Left renal pelvis (tissue), 4 donors: ENCODE measurements around the gene PTPN11. TPM values are rescaled to one million over a fixed set of nuclear protein-coding genes. Genes with fewer than 3 reads are reported as not detected.
"Not testable (repeated sequence)": the region's sequence is repeated elsewhere in the genome, so short reads cannot be mapped to it uniquely, and the experiment has no call there.

Source experiments
- DNase-seq, 4 donors: peaks; one replicate each; pipeline ENCODE4 v3.0.0-alpha.2; 2013; ENCODE audit warnings: low read depth in 4 of 4, low spot score in 3 of 4
- polyA plus RNA-seq, 4 donors: library from polyadenylated mRNA; unstranded; fragments of 120-200 nt; gene quantifications; one replicate each; pipeline ENCODE4 v1.2.1, GENCODE V29; 2013; ENCODE audit not compliant: insufficient read length in 4 of 4

Gene PTPN11
- polyA plus RNA-seq: 10 to 100 TPM; 66.2 to 95.4 (median 78.4) TPM

- DNase-seq: peak in 2 of 4 donors; percentile 57 to 73
Observed at GRCh38 chr12:112418608-112419296, at the start of gene PTPN11. PTPN11 (plus strand) TSS chr12:112418947; CDS start chr12:112419112, 165 bp downstream.

- no peak for DNase-seq
Observed at GRCh38 chr12:112370199-112370598, 48.5 kb upstream of the PTPN11 start.

- no peak for DNase-seq
Observed at GRCh38 chr12:112370868-112371510, 47.8 kb upstream of the PTPN11 start.

- no peak for DNase-seq
Observed at GRCh38 chr12:112374166-112374740, 44.5 kb upstream of the PTPN11 start.

- no peak for DNase-seq
Observed at GRCh38 chr12:112375105-112375504, 43.6 kb upstream of the PTPN11 start.

GRCh38 chr12:112380663-112381405 lies 37.9 kb upstream of the PTPN11 start:
- no peak for DNase-seq

- DNase-seq: no peak
Observed at GRCh38 chr12:112381406-112381882, 37.3 kb upstream of the PTPN11 start.

GRCh38 chr12:112381883-112382796 lies 36.6 kb upstream of the PTPN11 start, which contains the start of gene HECTD4:
HECTD4 (minus strand) TSS chr12:112382431; CDS start chr12:112382128, 303 bp downstream.
- peak in 3 of 4 donors; percentile 81 to 84 (median 82) for DNase-seq

GRCh38 chr12:112382866-112383265 lies 35.9 kb upstream of the PTPN11 start:
- DNase-seq: no peak

- no peak for DNase-seq
Observed at GRCh38 chr12:112386726-112387125, 32.0 kb upstream of the PTPN11 start.

GRCh38 chr12:112389228-112389627 lies 29.5 kb upstream of the PTPN11 start:
- DNase-seq: no peak

GRCh38 chr12:112389922-112390654 lies 28.7 kb upstream of the PTPN11 start:
- DNase-seq: not testable (repeated sequence)

GRCh38 chr12:112393328-112393727 lies 25.4 kb upstream of the PTPN11 start:
- no peak for DNase-seq

- DNase-seq: no peak
Observed at GRCh38 chr12:112401054-112401453, 17.7 kb upstream of the PTPN11 start.

GRCh38 chr12:112401903-112402498 lies 16.7 kb upstream of the PTPN11 start:
- DNase-seq: no peak

GRCh38 chr12:112406519-112407488 lies 11.9 kb upstream of the PTPN11 start:
- DNase-seq: no peak

GRCh38 chr12:112407683-112408082 lies 11.1 kb upstream of the PTPN11 start:
- not testable (repeated sequence) for DNase-seq
